Heart right ventricle (tissue), 16 donors: Measurements from ENCODE around the gene KCNT2. TPM values are rescaled to one million over a fixed set of nuclear protein-coding genes. Genes with fewer than 3 reads are reported as not detected.
A peak's percentile ranks its signal among the peaks of the same experiment; 100 is the strongest.

Experiments used
- ATAC-seq, 8 donors: fragments of 200-7000 bp; cut with Tn5 transposase; one replicate each; pipeline ENCODE4 v1.9.1; 2020; ENCODE audit warnings: mild to moderate bottlenecking in 8 of 8, moderate library complexity in 8 of 8, moderate number of reproducible peaks in 1 of 8
- DNase-seq, 2 donors: peaks; one replicate each; pipeline ENCODE4 v3.0.0-alpha.2; 2020
- H3K27ac ChIP-seq, 10 donors: fragments of 200-600 bp; sonication (generic) in 2 of 10; one replicate each; pipeline versions ENCODE4 v1.5.0 to v1.8.0; 2020 to 2022; ENCODE audit warnings: mild to moderate bottlenecking in 3 of 10
- H3K27me3 ChIP-seq, 7 donors: fragments of 200-600 bp; one replicate each; pipeline ENCODE4 v1.8.0; 2021 to 2022; ENCODE audit warnings: mild to moderate bottlenecking in 2 of 7
- H3K36me3 ChIP-seq, 9 donors: fragments of 200-600 bp; sonication (generic) in 1 of 9; one replicate each; pipeline versions ENCODE4 v1.5.0 to v1.8.0; 2020 to 2022; ENCODE audit warnings: mild to moderate bottlenecking in 2 of 9
- H3K4me1 ChIP-seq, 9 donors: fragments of 200-600 bp; sonication (generic) in 1 of 9; one replicate each; pipeline versions ENCODE4 v1.5.0 to v1.8.0; 2020 to 2022; ENCODE audit warnings: mild to moderate bottlenecking in 4 of 9
- H3K4me3 ChIP-seq, 10 donors: fragments of 200-600 bp; sonication (generic) in 2 of 10; one replicate each; pipeline versions ENCODE4 v1.5.0 to v1.8.0; 2020 to 2022; ENCODE audit warnings: mild to moderate bottlenecking in 7 of 10, moderate library complexity in 2 of 10
- H3K9me3 ChIP-seq, 11 donors: fragments of 200-600 bp in 10 of 11; sonication (generic) in 2 of 11; one replicate each; pipeline versions ENCODE4 v1.5.0 to v1.8.0; 2013 to 2022; ENCODE audit warnings: mild to moderate bottlenecking in 2 of 11, control low read depth in 1 of 11, moderate library complexity in 1 of 11
- WGBS, 2 donors: extraction: QIAGEN DNeasy Blood & Tissue Kit; methylation state at CpG; one replicate each; pipeline ENCODE4 v1.1.7; 2013; ENCODE audit warnings: inconsistent platforms in 1 of 2; 5-methylcytosine and 5-hydroxymethylcytosine counted together
- intact Hi-C, 10 donors: fragments of 100-400 bp; cut with DNase I; formaldehyde crosslinking; loops; one replicate each; pipeline versions ENCODE4 v1.11.1 to v1.14.2; 2022
- polyA plus RNA-seq, 2 donors: library from polyadenylated mRNA; stranded (reverse); fragments of 200-250 nt; gene quantifications; one replicate each; pipeline ENCODE4 v1.2.3, GENCODE V29; 2013
- total RNA-seq, 10 donors: library from RNA; stranded (reverse); fragmentation: NEBNext Ultra II Directional in 3 of 10; extraction: Animal tissue kit (Norgen Biotek cat#: 25700) in 3 of 10; gene quantifications; one replicate each; pipeline versions ENCODE4 v1.2.1 to v1.2.4, GENCODE V29; 2021 to 2023
- TF ChIP-seq, protein P1 (sequence below), 9 donors: fragments of 200-600 bp; sonication (generic) in 2 of 9; IDR thresholded peaks; one replicate each; pipeline versions ENCODE4 v1.5.0 to v1.8.0; 2021 to 2022; ENCODE audit warnings: antibody characterized with exemption in 9 of 9, mild to moderate bottlenecking in 5 of 9, moderate library complexity in 1 of 9
- donor health status: Arrhythmogenic right ventricular cardiomyopathy.
- donor health status: ischemic (EF 13 %, LVEDD 7.1; RV severe dilation, severe dysfunction).
- donor health status: healthy with polysubstance abuse.
- donor health status: DM: no; HTN: yes; CAD: no.
- donor health status: DM: no; HTN: no; CAD: no.
- donor health status: ischemic (EF 25% LVEDD 6.9; RV normal size, moderate dysfunction).
- donor health status: ischemic (EF 25% LVEDD 5.7; RV mildly dilated, moderate dysfunction).
- donor health status: healthy.
- donor health status: DM: yes; HTN: yes; CAD: no.
- donor health status: Ischemic cardiomyopathy.
- donor health status: ischemic (EF 35%, LVEDD 5.7; RV mildly dilated, moderate dysfunction).
- donor health status: nonischemic (EF 11% LVEDD 7.7; RV severe dilation, severe dysfunction).
- donor health status: DM: yes; HTN: yes; CAD: no.
- donor health status: PGD.
- donor health status: ischemic (EF 29% LVEDD 5.4; RV normal size, mild dysfunction).
- donor health status: nonischemic (EF 23%, LVEDD 6.1; RV moderate dilation, normal function).

KCNT2 gene
- total and polyA plus RNA-seq, 12 donors = 0.26 to 1.1 (median 0.68) TPM

DNA sequence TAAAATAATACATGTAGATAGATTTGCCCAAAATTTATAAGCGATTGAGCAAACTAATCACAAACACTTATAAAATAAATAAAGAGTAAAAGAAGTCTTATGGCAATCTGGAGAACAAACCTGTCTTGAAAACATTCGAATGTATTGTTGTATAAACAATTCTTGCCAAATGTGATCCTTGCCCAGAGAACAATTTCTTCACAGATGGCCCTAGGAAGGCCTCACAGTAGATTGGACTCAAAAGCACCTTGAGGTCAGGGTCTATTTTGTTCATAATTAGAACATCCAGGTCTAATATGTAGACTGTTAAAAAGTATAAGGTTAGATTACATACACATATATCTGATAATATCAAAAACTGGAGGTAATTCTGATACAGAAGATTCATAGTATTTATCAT is 202.4 kb downstream of the KCNT2 start:
- TF ChIP-seq, protein P1, sequence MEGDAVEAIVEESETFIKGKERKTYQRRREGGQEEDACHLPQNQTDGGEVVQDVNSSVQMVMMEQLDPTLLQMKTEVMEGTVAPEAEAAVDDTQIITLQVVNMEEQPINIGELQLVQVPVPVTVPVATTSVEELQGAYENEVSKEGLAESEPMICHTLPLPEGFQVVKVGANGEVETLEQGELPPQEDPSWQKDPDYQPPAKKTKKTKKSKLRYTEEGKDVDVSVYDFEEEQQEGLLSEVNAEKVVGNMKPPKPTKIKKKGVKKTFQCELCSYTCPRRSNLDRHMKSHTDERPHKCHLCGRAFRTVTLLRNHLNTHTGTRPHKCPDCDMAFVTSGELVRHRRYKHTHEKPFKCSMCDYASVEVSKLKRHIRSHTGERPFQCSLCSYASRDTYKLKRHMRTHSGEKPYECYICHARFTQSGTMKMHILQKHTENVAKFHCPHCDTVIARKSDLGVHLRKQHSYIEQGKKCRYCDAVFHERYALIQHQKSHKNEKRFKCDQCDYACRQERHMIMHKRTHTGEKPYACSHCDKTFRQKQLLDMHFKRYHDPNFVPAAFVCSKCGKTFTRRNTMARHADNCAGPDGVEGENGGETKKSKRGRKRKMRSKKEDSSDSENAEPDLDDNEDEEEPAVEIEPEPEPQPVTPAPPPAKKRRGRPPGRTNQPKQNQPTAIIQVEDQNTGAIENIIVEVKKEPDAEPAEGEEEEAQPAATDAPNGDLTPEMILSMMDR (IDR thresholded peaks at IDR 0.05) = no peak
- no peak overlapping the region for H3K4me3 ChIP-seq
- DNase-seq (no peak), ATAC-seq (no peak)
- WGBS, 2 donors = 86 to 99% methylated on average over 2 of the region's 2 CpGs
- no peak overlapping the region for H3K27ac ChIP-seq
- no peaks in the 10 kb centered on the region for H3K9me3 ChIP-seq
- no peaks in the 10 kb centered on the region for H3K27me3 ChIP-seq
- no peaks in the 10 kb centered on the region for H3K36me3 ChIP-seq
- intact Hi-C loops = no loop called here
- H3K4me1 ChIP-seq = peaks cover 0 to 10% (median 0%) of the 10 kb centered on the region in 9 donors

DNA sequence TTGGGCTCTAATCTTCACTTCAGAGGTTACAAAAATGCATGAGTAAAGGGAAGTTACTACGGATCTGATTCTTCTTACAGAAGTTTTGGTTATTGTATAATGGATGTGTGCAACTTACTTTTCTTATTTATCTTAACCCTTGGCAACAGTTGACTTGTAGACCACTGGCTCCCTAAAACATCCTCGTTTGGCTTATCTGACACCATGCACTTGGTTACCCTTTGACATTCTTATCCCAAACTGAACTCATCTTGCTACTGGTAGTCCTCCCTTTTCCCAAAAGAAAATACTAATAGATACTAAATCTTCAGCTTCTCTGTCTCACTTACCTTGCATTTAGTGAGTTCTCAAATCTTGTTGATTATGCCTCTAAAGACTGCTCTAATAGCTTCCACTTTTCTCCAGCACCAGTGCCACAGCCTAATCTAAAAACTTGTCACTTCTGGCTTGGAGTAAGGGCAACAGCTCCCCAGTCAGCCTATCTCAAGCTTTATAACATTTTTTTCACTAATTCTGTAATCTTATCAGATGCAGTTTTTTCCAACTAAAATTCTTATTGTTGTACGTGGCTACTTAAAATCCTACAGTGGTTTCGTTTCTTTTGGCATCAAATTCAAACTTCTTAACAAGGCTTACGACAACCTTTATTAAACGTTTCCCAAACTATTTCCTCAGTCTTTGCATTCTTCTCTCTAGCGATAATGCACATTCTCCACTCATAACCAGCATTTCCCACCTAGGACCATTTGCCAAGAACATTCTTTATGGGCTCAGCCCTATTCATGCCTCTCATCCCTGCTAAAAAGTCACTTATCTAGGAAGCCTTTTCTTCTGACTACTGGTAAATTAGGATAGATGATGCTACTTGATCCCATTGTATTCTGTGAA is 204.2 kb downstream of the KCNT2 start:
- TF ChIP-seq, protein P1 (IDR thresholded peaks at IDR 0.05) = no peak

DNA sequence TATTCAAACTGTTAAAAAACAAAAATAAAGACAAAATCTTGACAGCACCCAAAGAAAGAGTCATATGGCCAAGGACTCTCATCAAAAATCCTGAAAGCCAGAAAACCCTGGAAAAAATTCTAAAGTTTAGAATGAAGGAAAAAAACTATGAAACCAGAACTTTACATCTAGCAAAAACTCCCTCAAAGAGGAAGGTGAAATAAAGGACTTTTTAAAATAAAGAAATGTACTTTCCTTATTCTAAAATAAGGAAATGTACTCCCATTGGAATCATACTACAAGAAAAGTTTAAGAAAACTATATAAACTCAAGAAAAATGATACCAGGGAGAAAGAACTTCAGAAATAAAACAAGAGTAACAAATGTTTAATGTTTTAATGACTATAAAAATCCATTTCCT is 206.3 kb downstream of the KCNT2 start:
- Histone ChIP-seq H3K4me3 (no peak overlapping the region), H3K27ac (peak overlapping the region in 2 of 10 donors; percentile 54 to 57), H3K4me1 (peaks cover 0 to 7% (median 0%) of the 10 kb centered on the region in 9 donors), H3K9me3 (no peaks in the 10 kb centered on the region), H3K36me3 (no peaks in the 10 kb centered on the region), H3K27me3 (no peaks in the 10 kb centered on the region)
- no peak for ATAC-seq
- no peak for DNase-seq
- TF ChIP-seq, protein P1 (IDR thresholded peaks at IDR 0.05) = no peak
- intact Hi-C loops = no loop called here

More for the DNA sequence above, 204.2 kb downstream of the KCNT2 start:
- intact Hi-C loops = no loop called here
- Histone ChIP-seq H3K4me1 (peaks cover 0 to 10% (median 0%) of the 10 kb centered on the region in 9 donors), H3K27me3 (no peaks in the 10 kb centered on the region), H3K27ac (peak overlapping the region in 4 of 10 donors; percentile 3 to 42 (median 38)), H3K36me3 (no peaks in the 10 kb centered on the region), H3K4me3 (peak overlapping the region in 1 of 10 donors; percentile 1), H3K9me3 (no peaks in the 10 kb centered on the region)
- no peak for DNase-seq
- 54 to 56% methylated on average over 7 of the region's 7 CpGs for WGBS, 2 donors
- ATAC-seq = peak in 3 of 8 donors; percentile 38 to 57 (median 45)

DNA sequence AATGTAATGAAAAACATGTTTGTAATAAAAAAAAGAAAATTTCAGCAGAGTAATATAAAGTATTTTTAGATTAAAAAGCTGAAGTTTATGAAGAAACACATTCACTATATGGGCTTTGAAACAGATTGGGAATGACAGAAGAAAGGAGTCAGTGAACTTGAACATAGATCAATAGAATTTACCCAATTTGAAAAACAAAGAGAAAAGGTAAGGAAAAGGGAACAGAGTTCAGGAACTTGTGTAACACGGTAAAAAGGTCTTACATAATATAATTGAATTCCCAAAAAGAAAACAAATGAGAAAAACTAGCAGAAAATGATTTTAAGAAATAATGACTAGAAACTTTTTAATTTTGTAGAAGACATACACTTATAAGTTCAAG is 206.8 kb downstream of the KCNT2 start:
- no peaks in the 10 kb centered on the region for H3K36me3 ChIP-seq
- H3K27me3 ChIP-seq = no peaks in the 10 kb centered on the region
- WGBS, 2 donors = 47 to 78% methylated on average over 1 of the region's 1 CpG
- intact Hi-C loops = no loop called here
- no peaks in the 10 kb centered on the region for H3K9me3 ChIP-seq
- H3K4me3 ChIP-seq = no peak overlapping the region
- DNase-seq = no peak
- no peak for ATAC-seq
- TF ChIP-seq, protein P1 (IDR thresholded peaks at IDR 0.05) = no peak
- peaks cover 0 to 7% (median 0%) of the 10 kb centered on the region in 9 donors for H3K4me1 ChIP-seq
- H3K27ac ChIP-seq = peak overlapping the region in 4 of 10 donors; percentile 4 to 57 (median 42)
